Activated CD8-positive, alpha-beta memory T cell treated with anti-CD3 and anti-CD28 coated beads for 36 hours (primary cell): ENCODE measurements around the gene AMZ1. TPM values are rescaled to one million over a fixed set of nuclear protein-coding genes. Genes with fewer than 3 reads are reported as not detected.
"Not testable (repeated sequence)": the region's sequence is repeated elsewhere in the genome, so short reads cannot be mapped to it uniquely, and the experiment has no call there.

ENCODE experiments used
- CTCF ChIA-PET: fragments of 350-600 bp; sonication (Branson Sonifier 250); formaldehyde crosslinking; loops from one replicate; lab custom pipeline; 2021; ENCODE audit warnings: antibody characterized with exemption; lab: Charles Lee
- POLR2A ChIA-PET: fragments of 350-600 bp; sonication (Branson Sonifier 250); formaldehyde crosslinking; loops from one replicate; lab custom pipeline; 2021; ENCODE audit warnings: antibody characterized with exemption; lab: Charles Lee
- total RNA-seq, 2 experiments: library from RNA; stranded (reverse); gene quantifications; one replicate each; pipeline ENCODE4 v1.2.3, GENCODE V29; 2021

The AMZ1 gene
- total RNA-seq, 2 experiments from 2014 or later, result not detected

DNA sequence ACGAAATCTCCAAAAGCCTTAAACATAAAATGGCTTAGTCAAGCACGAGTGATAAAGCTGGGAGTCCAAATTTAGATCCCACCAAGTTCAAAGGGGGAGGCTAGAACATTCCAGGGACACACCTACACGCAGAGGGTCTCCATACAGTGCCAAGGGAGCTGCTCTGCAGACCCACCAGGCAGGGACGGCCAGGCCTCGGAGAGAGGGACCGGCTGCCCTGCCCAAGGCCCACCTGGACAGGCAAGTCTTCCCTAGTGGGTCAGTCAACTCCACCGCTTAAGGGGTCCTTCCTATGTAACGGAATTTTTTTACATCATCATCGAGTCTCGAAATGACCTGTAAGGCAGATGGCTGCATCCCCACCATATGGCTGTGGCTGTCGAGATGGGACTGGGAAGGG is 28.5 kb downstream of the AMZ1 start:
- ChIA-PET POLR2A (no interaction called here), CTCF (interaction anchor here (0.8 to 5.7 kb wide), 5 partner anchors 7 to 149 kb away, joined by 3 to 51 read pairs (median 4); no protein-coding TSS in a partner anchor)

GRCh38 chr7:2716906-2717292 is 28.9 kb downstream of the AMZ1 start:
- POLR2A ChIA-PET, result no interaction called here
- CTCF ChIA-PET, result interaction anchor here (1.0 to 5.7 kb wide), 4 partner anchors 8 to 149 kb away, joined by 3 to 51 read pairs (median 6); no protein-coding TSS in a partner anchor

- POLR2A ChIA-PET, result interaction anchor here (0.5 kb wide), 1 partner anchor 372 kb away, joined by 3 read pairs; no protein-coding TSS in a partner anchor
- CTCF ChIA-PET, result interaction anchor here (2.4 to 5.7 kb wide), 3 partner anchors 8 to 46 kb away, joined by 9 to 51 read pairs (median 11); no protein-coding TSS in a partner anchor
Observed at GRCh38 chr7:2717293-2718261, 29.6 kb downstream of the AMZ1 start.

DNA sequence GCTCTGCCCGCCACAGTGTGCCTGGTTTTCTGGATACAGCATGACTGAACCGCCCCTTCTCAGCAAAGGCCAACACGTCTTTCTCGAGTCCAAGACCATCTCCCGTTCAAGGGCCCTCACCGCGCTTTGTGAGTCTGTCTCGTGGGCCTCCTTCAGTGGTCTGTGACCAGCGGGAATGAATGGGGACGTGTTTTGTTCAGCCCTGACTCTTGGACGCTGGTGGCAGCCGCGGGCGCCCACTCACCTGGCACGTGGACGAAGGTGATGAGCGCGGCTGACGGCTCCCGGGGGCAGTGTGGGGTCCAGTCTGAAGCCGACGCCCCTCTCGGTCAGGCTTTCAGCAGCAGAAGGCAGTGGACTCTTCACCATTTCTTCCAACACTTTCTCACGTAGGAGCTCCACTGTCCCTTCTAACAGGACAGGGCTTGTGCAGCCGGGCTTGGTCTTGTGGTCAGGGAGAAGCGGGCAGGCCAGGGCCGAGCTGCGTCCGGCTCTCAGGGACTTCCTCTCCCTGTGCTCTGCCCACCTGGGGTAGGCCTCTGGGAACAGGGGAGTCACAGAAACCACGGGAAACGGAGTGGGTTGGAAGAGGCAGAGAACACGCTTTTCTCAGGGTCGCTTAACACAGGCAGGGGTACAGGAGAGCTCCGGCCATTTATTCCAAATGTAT is 30.4 kb downstream of the AMZ1 start:
- CTCF ChIA-PET, result interaction anchor here (0.7 to 5.7 kb wide), 10 partner anchors 9 to 468 kb away, joined by 3 to 51 read pairs (median 4); no protein-coding TSS in a partner anchor

GRCh38 chr7:2719007-2719406 is 31.0 kb downstream of the AMZ1 start:
- CTCF ChIA-PET, result interaction anchor here (0.7 to 5.7 kb wide), 13 partner anchors 10 to 469 kb away, joined by 3 to 51 read pairs (median 3); no protein-coding TSS in a partner anchor
- POLR2A ChIA-PET, result interaction anchor here (0.6 to 2.0 kb wide), 3 partner anchors 9 to 489 kb away, joined by 3 to 8 read pairs (median 4); no protein-coding TSS in a partner anchor

More for the DNA sequence above, 30.4 kb downstream of the AMZ1 start:
- POLR2A ChIA-PET, result interaction anchor here (0.5 to 0.6 kb wide), 2 partner anchors 371 to 490 kb away, joined by 3 read pairs; no protein-coding TSS in a partner anchor

DNA sequence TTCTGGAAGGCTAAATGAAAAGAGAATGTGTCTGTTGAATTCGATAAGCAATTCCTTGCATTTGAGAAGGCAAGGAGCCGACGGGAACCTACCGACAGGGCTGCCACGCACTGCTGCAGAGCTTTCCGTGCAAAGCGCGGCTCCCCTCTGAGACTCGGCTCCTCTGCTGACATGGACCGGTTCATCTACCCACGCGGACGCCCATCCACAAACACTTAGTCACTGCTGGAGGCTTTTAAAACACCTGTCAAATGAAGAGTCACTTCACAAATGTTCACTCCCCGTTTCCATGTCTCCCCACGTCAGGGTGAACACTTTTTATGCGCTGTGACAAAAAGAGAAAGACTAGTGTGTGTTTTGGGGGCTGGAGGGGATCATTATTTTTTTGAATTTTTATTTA is 32.0 kb downstream of the AMZ1 start:
- POLR2A ChIA-PET, result interaction anchor here (0.6 to 2.0 kb wide), 2 partner anchors 10 to 137 kb away, joined by 5 to 8 read pairs; no protein-coding TSS in a partner anchor

DNA sequence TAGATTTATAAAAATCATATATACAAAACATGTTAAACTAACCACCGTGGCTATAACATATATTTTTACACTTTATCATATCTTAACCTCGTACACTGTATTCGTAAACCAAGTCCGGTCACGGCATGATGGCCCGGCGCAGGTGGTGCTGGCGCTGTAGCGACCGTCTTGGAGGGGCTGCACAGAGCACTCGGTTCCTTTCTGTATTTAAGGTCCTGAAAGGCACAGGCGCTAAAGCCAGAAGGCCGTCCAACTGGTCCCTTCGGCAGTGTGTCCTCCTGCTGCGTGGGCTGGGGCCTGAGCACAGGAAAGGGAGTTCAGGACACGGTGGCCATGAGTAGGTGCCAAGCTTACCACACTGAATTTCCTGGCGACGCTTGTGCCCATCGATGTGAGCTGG is 33.8 kb downstream of the AMZ1 start:
- ChIA-PET CTCF (interaction anchor here (1.3 to 5.7 kb wide), 2 partner anchors 13 to 19 kb away, joined by 3 to 51 read pairs; no protein-coding TSS in a partner anchor), POLR2A (no interaction called here)

More for the DNA sequence above, 32.0 kb downstream of the AMZ1 start:
- CTCF ChIA-PET, result interaction anchor here (0.8 to 5.7 kb wide), 6 partner anchors 11 to 39 kb away, joined by 3 to 51 read pairs (median 4); no protein-coding TSS in a partner anchor

DNA sequence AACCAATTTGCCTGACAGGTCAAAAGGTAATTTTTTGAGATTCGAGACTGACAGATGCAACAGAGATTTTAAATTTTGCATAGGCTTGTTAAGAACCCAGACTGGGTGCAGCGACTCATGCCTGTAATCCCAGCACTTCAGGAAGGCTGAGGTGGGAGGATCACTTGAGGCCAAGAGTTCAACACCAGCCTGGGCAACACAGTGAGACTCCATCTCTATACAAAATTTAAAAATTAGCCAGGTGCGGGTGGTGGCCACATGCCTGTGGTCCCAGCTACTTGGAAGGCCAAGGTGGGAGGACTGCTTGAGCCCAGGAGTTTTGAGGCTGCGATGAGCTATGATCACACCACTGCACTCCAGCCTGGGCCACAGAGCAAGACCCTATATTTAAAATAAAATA is 34.6 kb downstream of the AMZ1 start:
- CTCF ChIA-PET, result interaction anchor here (2.0 to 5.7 kb wide), 2 partner anchors 13 kb away, joined by 8 to 51 read pairs; no protein-coding TSS in a partner anchor
- POLR2A ChIA-PET, result no interaction called here

DNA sequence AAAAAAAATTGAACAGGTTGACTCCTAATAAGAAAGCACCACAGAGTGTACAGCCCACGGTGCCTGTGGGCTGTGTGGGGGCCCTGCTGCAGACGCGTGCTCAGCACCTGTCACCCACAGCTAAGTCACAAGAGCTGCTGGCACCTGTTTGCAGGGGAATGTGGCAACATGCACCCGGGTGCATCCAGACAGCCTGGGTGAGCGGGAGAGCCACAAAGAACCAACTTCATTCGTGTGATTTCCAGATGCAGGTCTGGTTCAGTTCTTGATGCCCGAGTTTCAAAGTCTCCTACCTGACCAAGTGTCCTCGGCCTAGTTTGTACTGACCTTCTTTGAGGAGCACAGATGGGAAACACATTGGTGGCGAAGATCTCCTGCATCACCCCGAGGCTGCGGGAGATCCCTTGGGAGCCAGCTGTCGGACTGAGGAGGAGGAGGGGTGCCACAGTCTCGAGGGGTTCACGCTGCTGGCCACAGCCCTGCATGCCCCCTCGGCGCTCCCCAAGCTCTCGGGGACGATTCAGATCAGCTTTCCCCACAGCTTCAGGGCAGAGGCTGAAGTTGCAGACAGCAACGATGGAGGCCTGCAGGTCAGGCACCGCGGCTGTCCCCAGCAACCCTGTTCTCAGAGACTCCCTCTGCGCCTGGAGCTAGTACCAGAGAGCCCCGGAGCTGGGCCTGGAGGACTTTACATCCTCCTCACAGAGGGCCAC is 35.3 kb downstream of the AMZ1 start:
- ChIA-PET POLR2A (interaction anchor here (0.5 kb wide), 1 partner anchor 14 kb away, joined by 3 read pairs; no protein-coding TSS in a partner anchor), CTCF (interaction anchor here (2.0 kb wide), 1 partner anchor 13 kb away, joined by 8 read pairs; no protein-coding TSS in a partner anchor)

DNA sequence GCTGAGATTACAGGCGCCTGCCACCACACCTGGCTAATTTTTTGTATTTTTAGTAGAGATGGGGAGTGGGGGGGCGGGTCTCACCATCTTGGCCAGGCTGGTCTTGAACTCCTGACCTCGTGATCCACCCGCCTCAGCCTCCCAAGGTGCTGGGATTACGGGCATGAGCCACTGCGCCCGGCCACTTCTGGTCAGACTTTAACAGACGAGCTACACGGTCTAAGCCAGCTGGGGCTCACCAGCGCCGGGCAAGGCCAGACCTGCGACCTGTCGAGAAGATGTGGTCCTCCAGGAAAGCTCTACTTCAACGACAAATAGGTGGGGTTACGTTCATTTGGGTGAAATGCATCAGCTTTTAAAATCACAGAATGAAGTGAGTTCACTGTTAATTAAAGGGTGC is 36.0 kb downstream of the AMZ1 start:
- POLR2A ChIA-PET, result interaction anchor here (0.5 kb wide), 1 partner anchor 13 kb away, joined by 3 read pairs; no protein-coding TSS in a partner anchor

GRCh38 chr7:2724453-2725177 is 36.6 kb downstream of the AMZ1 start:
- CTCF ChIA-PET, result interaction anchor here (2.0 kb wide), 1 partner anchor 15 kb away, joined by 8 read pairs; no protein-coding TSS in a partner anchor
- POLR2A ChIA-PET, result no interaction called here

More for the DNA sequence above, 36.0 kb downstream of the AMZ1 start:
- CTCF ChIA-PET, result interaction anchor here (2.0 kb wide), 1 partner anchor 14 kb away, joined by 8 read pairs; no protein-coding TSS in a partner anchor

GRCh38 chr7:2725178-2726105 is 37.4 kb downstream of the AMZ1 start:
- CTCF ChIA-PET, result no interaction called here
- POLR2A ChIA-PET, result no interaction called here

- POLR2A ChIA-PET, result no interaction called here
- CTCF ChIA-PET, result no interaction called here
Observed at GRCh38 chr7:2726316-2727018, 38.5 kb downstream of the AMZ1 start.

GRCh38 chr7:2727206-2727605 is 39.2 kb downstream of the AMZ1 start:
- CTCF ChIA-PET, result interaction anchor here (1.6 kb wide), 1 partner anchor 18 kb away, joined by 5 read pairs; no protein-coding TSS in a partner anchor
- POLR2A ChIA-PET, result not testable (repeated sequence)

GRCh38 chr7:2728316-2729030 is 40.5 kb downstream of the AMZ1 start:
- ChIA-PET POLR2A (no interaction called here), CTCF (interaction anchor here (1.6 kb wide), 1 partner anchor 19 kb away, joined by 5 read pairs; no protein-coding TSS in a partner anchor)
